CD4-positive, alpha-beta T cell (primary cell): ENCODE data around the gene FAM171A2. TPM values are rescaled to one million over a fixed set of nuclear protein-coding genes. Genes with fewer than 3 reads are reported as not detected.

ENCODE experiments used
- ATAC-seq: fragments of 200-7000 bp; cut with Tn5 transposase; one replicate; pipeline ENCODE4 v1.10.0; 2022; ENCODE audit warnings: mild to moderate bottlenecking; ENCODE audit not compliant: poor library complexity
- CTCF ChIA-PET: fragments of 350-600 bp; sonication (Branson Sonifier 250); formaldehyde crosslinking; loops from one replicate; lab custom pipeline; 2021; ENCODE audit warnings: antibody characterized with exemption, inconsistent platforms; lab: Charles Lee
- POLR2A ChIA-PET: fragments of 350-600 bp; sonication (Branson Sonifier 250); formaldehyde crosslinking; loops from one replicate; lab custom pipeline; 2021; ENCODE audit warnings: antibody characterized with exemption, inconsistent platforms; lab: Charles Lee
- DNase-seq, 14 experiments: peaks; one replicate each; pipeline ENCODE4 v3.0.0-alpha.2; 2013 to 2020; ENCODE audit warnings: mixed read lengths in 2 of 14
- H3K27ac ChIP-seq, 2 donors: one replicate each; pipeline versions ENCODE4 v1.5.1 to v1.7.0; 2013; ENCODE audit warnings: low read length in 2 of 2, low read depth in 1 of 2, mild to moderate bottlenecking in 1 of 2
- H3K27me3 ChIP-seq, 2 experiments: 1 replicate in 1 of 2; 2 replicates in 1 of 2; pipeline versions ENCODE4 v1.6.1 to v1.7.0; 2013; ENCODE audit warnings: low read length in 2 of 2, control low read depth in 1 of 2, mild to moderate bottlenecking in 1 of 2, moderate library complexity in 1 of 2; ENCODE audit not compliant: insufficient read depth in 2 of 2, control insufficient read depth in 1 of 2
- H3K36me3 ChIP-seq: one replicate; pipeline ENCODE4 v1.6.1; 2013; ENCODE audit warnings: low read length, control low read depth; ENCODE audit not compliant: insufficient read depth
- H3K4me1 ChIP-seq: one replicate; pipeline ENCODE4 v1.6.1; 2013; ENCODE audit warnings: low read length, control low read depth; ENCODE audit not compliant: insufficient read depth
- H3K4me3 ChIP-seq: one replicate; pipeline ENCODE4 v1.5.1; 2013; ENCODE audit warnings: mild to moderate bottlenecking, low read length, moderate library complexity
- H3K9me3 ChIP-seq, 2 experiments: 1 replicate in 1 of 2; 2 replicates in 1 of 2; pipeline versions ENCODE4 v1.6.1 to v1.7.0; 2013; ENCODE audit warnings: low read length in 2 of 2, mild to moderate bottlenecking in 2 of 2, control low read depth in 1 of 2, moderate library complexity in 1 of 2; ENCODE audit not compliant: control insufficient read depth in 1 of 2, insufficient read depth in 1 of 2
- H3K27ac Mint-ChIP-seq: one replicate; pipeline ENCODE4 v1.8.0; 2020; ENCODE audit warnings: mixed read lengths
- H3K27me3 Mint-ChIP-seq: one replicate; pipeline ENCODE4 v1.8.0; 2021; ENCODE audit warnings: mixed read lengths
- H3K36me3 Mint-ChIP-seq: one replicate; pipeline ENCODE4 v1.8.0; 2021; ENCODE audit warnings: low read depth, mixed read lengths
- H3K4me1 Mint-ChIP-seq: one replicate; pipeline ENCODE4 v1.8.0; 2021; ENCODE audit warnings: low read depth, mixed read lengths
- H3K4me3 Mint-ChIP-seq: one replicate; pipeline ENCODE4 v1.8.0; 2020; ENCODE audit warnings: mild to moderate bottlenecking, mixed read lengths
- H3K9me3 Mint-ChIP-seq: one replicate; pipeline ENCODE4 v1.8.0; 2020; ENCODE audit warnings: mixed read lengths
- CTCF ChIP-seq: fragments of 200-600 bp; IDR thresholded peaks from one replicate; pipeline ENCODE4 v1.8.0; 2022; ENCODE audit warnings: antibody characterized with exemption, mild to moderate bottlenecking
- intact Hi-C, 2 experiments: fragments of 100-400 bp; cut with DNase I in 1 of 2; cut with micrococcal nuclease in 1 of 2; formaldehyde crosslinking; loops; one replicate each; pipeline versions ENCODE4 v1.15.1 to v1.9.0; 2023 to 2025; cut with DNase I, micrococcal nuclease
- total RNA-seq, 174 experiments: library from RNA in 2 of 174; stranded (reverse) in 2 of 174; gene quantifications; one replicate each; pipeline ENCODE4 v1.2.3 and lab custom pipeline; 2021 to 2026

Gene FAM171A2
- total RNA-seq, 2 experiments from 2014 or later, result 0.08 to 0.19 TPM

GRCh38 chr17:44354582-44355561 lies 8.8 kb downstream of the FAM171A2 start:
- Histone ChIP-seq H3K4me1 (peaks cover 13% of the 10 kb centered on the region), H3K27ac (no peak overlapping the region), H3K9me3 (no peaks in the 10 kb centered on the region), H3K4me3 (no peak overlapping the region), H3K27me3 (no peaks in the 10 kb centered on the region), H3K36me3 (peaks cover 11% of the 10 kb centered on the region)
- DNase-seq (peak in 13 of 14 experiments; percentile 42 to 76 (median 56)), ATAC-seq (peak; percentile 35)
- Mint-ChIP-seq H3K36me3 (no peaks in the 10 kb centered on the region), H3K27ac (no peak overlapping the region), H3K27me3 (peaks cover 4% of the 10 kb centered on the region), H3K9me3 (no peaks in the 10 kb centered on the region), H3K4me1 (peaks cover 17% of the 10 kb centered on the region), H3K4me3 (peak overlapping the region; percentile 75)
- CTCF ChIA-PET, result interaction anchor here (0.6 to 2.8 kb wide), 8 partner anchors 8 to 411 kb away, joined by 3 to 17 read pairs (median 6); partner anchors contain the start of genes FAM171A2, GRN and TMUB2
- TF ChIP-seq CTCF, result no peak
- intact Hi-C loops, result no loop called here
- POLR2A ChIA-PET, result interaction anchor here (1.0 to 4.6 kb wide), 8 partner anchors 8 to 168 kb away, joined by 3 to 38 read pairs (median 8); partner anchors contain the start of genes FAM171A2, GRN, SLC25A39 and TMUB2

GRCh38 chr17:44353672-44354331 lies 9.9 kb downstream of the FAM171A2 start:
- peaks cover 13% of the 10 kb centered on the region for H3K4me1 ChIP-seq
- H3K4me3 Mint-ChIP-seq, result peak overlapping the region; percentile 78
- no peak overlapping the region for H3K27ac Mint-ChIP-seq
- no peaks in the 10 kb centered on the region for H3K36me3 Mint-ChIP-seq
- no peaks in the 10 kb centered on the region for H3K27me3 ChIP-seq
- H3K36me3 ChIP-seq, result peaks cover 11% of the 10 kb centered on the region
- TF ChIP-seq CTCF, result no peak
- H3K4me3 ChIP-seq, result peak overlapping the region; percentile 34
- ATAC-seq (peak; percentile 30), DNase-seq (peak in 3 of 14 experiments; percentile 27 to 57 (median 50))
- CTCF ChIA-PET, result interaction anchor here (0.6 to 2.8 kb wide), 8 partner anchors 8 to 168 kb away, joined by 3 to 17 read pairs (median 6); partner anchors contain the start of genes FAM171A2, GRN and TMUB2
- H3K27ac ChIP-seq, result no peak overlapping the region
- intact Hi-C loops, result no loop called here
- no peaks in the 10 kb centered on the region for H3K9me3 ChIP-seq
- H3K27me3 Mint-ChIP-seq, result peaks cover 4% of the 10 kb centered on the region
- POLR2A ChIA-PET, result interaction anchor here (0.5 to 4.6 kb wide), 11 partner anchors 9 to 986 kb away, joined by 3 to 38 read pairs (median 4); partner anchors contain the start of genes FAM171A2, GRN, SLC25A39 and TMUB2
- no peaks in the 10 kb centered on the region for H3K9me3 Mint-ChIP-seq
- H3K4me1 Mint-ChIP-seq, result peaks cover 11% of the 10 kb centered on the region
